Measurements from ENCODE around the gene PLEKHB2. TPM values are rescaled to one million over a fixed set of nuclear protein-coding genes. Genes with fewer than 3 reads are reported as not detected.
A peak's percentile ranks its signal among the peaks of the same experiment; 100 is the strongest.

Gene PLEKHB2
- total RNA-seq, 1 donor from 2014 or later: 57.7 TPM

DNA sequence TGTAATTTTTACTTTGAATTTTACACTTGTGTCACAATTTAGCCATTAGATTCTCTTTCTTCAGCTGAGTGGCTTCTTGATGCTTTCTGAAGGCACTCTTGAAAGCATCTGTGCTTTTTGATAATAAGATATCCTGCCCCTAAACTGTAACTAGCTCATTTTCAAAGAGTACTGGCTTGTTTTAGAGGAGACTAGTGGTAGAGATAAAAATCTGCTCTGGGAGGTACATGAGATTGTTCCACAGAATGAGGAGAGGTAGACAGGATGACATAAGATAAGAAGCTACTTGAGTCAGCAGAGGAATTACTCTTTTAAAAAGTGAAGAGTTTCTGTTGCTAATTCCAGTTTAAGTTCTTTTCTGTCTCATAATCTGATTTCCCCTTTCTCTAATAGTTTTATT is 10.6 kb downstream of the PLEKHB2 start:
- TF ChIP-seq, protein P1, sequence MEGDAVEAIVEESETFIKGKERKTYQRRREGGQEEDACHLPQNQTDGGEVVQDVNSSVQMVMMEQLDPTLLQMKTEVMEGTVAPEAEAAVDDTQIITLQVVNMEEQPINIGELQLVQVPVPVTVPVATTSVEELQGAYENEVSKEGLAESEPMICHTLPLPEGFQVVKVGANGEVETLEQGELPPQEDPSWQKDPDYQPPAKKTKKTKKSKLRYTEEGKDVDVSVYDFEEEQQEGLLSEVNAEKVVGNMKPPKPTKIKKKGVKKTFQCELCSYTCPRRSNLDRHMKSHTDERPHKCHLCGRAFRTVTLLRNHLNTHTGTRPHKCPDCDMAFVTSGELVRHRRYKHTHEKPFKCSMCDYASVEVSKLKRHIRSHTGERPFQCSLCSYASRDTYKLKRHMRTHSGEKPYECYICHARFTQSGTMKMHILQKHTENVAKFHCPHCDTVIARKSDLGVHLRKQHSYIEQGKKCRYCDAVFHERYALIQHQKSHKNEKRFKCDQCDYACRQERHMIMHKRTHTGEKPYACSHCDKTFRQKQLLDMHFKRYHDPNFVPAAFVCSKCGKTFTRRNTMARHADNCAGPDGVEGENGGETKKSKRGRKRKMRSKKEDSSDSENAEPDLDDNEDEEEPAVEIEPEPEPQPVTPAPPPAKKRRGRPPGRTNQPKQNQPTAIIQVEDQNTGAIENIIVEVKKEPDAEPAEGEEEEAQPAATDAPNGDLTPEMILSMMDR (IDR thresholded peaks at IDR 0.05): no peak
- H3K4me1 Mint-ChIP-seq (ENCODE audit: low read depth): peaks cover 40% of the 10 kb centered on the region

DNA sequence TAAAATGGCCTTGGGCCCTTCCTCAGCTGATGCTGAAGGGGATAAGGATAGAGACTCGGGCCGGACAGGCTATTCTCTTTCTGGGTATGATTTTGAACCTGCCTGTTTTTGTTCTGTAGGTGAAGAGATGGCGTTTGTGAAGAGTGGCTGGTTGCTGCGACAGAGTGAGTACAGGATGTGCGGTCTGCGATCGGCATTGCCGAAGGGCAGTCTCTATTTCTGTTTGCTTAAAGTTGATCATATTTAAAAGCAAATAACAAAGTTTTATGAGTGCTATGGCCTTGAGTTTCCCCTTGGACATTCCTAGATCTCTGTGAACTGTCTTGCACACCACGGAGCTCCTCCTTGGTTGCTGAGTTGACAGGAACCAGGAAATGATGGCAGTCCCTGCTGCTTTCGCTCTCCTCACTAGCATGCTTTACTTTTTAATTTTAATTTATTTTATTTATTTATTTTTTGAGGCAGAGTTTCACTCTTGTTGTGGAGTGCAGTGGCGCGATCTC is 15.7 kb downstream of the PLEKHB2 start:
- Mint-ChIP-seq H3K4me3 (ENCODE audit: unreplicated experiment) (no peak overlapping the region), H3K9me3 (ENCODE audit: low read depth) (no peaks in the 10 kb centered on the region), H3K4me1 (ENCODE audit: low read depth) (peaks cover 6% of the 10 kb centered on the region), H3K27me3 (ENCODE audit: low read depth) (no peaks in the 10 kb centered on the region), H3K27ac (ENCODE audit: unreplicated experiment) (peak overlapping the region; percentile 67), H3K36me3 (ENCODE audit: low read depth) (peaks cover 15% of the 10 kb centered on the region)
- no peak for DNase-seq (ENCODE audit: low spot score)
- TF ChIP-seq, protein P1 (IDR thresholded peaks at IDR 0.05): no peak

More for the DNA sequence above, 10.6 kb downstream of the PLEKHB2 start:
- H3K9me3 Mint-ChIP-seq (ENCODE audit: low read depth): no peaks in the 10 kb centered on the region
- peak overlapping the region; percentile 6 for H3K27ac Mint-ChIP-seq (ENCODE audit: unreplicated experiment)
- peaks cover 3% of the 10 kb centered on the region for H3K36me3 Mint-ChIP-seq (ENCODE audit: low read depth)
- no peak overlapping the region for H3K4me3 Mint-ChIP-seq (ENCODE audit: unreplicated experiment)
- no peaks in the 10 kb centered on the region for H3K27me3 Mint-ChIP-seq (ENCODE audit: low read depth)
- no peak for DNase-seq (ENCODE audit: low spot score)

DNA sequence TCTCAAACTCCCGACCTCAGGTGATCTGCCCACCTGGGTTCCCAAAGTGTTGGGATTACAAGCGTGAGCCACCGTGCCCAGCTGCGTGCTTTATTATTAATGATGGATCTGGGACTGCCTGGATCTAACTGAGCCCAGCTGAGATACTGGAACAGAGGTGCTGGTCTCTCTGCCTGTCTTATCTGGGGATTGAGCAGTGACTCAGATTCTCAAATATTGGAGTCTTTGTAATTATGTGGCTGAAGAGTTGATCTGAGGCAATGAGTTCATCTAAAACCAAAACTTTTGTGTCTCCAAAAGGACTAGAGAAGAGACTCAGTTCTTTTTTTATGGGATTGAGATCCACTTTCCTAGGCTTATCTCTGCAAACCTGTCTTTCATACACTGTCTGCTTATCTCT is 16.3 kb downstream of the PLEKHB2 start:
- DNase-seq (ENCODE audit: low spot score): no peak
- no peak overlapping the region for H3K27ac Mint-ChIP-seq (ENCODE audit: unreplicated experiment)
- peaks cover 6% of the 10 kb centered on the region for H3K4me1 Mint-ChIP-seq (ENCODE audit: low read depth)
- H3K27me3 Mint-ChIP-seq (ENCODE audit: low read depth): no peaks in the 10 kb centered on the region
- TF ChIP-seq, protein P1 (IDR thresholded peaks at IDR 0.05): no peak
- peaks cover 17% of the 10 kb centered on the region for H3K36me3 Mint-ChIP-seq (ENCODE audit: low read depth)
- H3K4me3 Mint-ChIP-seq (ENCODE audit: unreplicated experiment): no peak overlapping the region
- H3K9me3 Mint-ChIP-seq (ENCODE audit: low read depth): no peaks in the 10 kb centered on the region

DNA sequence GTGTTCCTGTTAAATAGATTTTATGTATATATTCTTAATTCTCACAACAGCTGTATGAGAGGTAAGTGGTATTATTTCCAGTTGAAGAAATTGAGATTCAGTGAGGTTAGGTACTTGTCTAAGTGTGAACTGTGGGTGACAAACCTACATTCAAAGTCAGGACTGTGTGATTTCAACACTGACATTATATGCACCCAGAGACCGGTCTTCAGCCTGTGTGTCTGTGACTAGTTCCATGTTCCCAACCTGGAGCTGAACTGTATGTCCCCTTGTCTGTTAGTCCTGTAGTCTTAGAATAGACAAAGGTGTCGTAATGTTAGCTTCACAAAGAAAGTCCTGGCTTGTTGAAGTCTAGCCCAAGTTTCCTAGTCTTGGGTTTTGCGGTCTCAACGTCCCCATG is 17.4 kb downstream of the PLEKHB2 start:
- Mint-ChIP-seq H3K4me1 (ENCODE audit: low read depth) (peaks cover 6% of the 10 kb centered on the region), H3K27me3 (ENCODE audit: low read depth) (no peaks in the 10 kb centered on the region), H3K9me3 (ENCODE audit: low read depth) (no peaks in the 10 kb centered on the region), H3K4me3 (ENCODE audit: unreplicated experiment) (no peak overlapping the region), H3K27ac (ENCODE audit: unreplicated experiment) (no peak overlapping the region), H3K36me3 (ENCODE audit: low read depth) (peaks cover 19% of the 10 kb centered on the region)
- no peak for DNase-seq (ENCODE audit: low spot score)
- TF ChIP-seq, protein P1 (IDR thresholded peaks at IDR 0.05): no peak

DNA sequence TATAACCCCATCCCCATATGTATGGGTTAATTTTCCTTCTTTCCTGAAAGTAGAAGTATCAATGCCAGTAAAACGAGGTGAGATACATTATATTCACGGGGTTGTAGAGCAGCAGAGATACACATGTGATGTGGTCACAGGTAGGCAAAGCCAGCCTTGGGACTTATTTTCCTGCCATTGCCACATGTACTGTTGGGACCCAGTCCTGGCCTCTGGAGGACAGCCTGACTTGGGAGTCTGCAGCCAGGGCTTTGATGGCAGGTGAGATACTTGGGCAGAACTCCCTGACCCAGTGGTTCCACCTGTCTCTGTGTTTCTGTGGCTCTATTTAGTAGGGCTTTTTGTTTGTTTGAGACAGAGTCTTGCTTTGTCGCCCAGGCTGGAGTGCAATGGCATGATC is 18.1 kb downstream of the PLEKHB2 start:
- Mint-ChIP-seq H3K4me3 (ENCODE audit: unreplicated experiment) (no peak overlapping the region), H3K27me3 (ENCODE audit: low read depth) (no peaks in the 10 kb centered on the region), H3K4me1 (ENCODE audit: low read depth) (peaks cover 6% of the 10 kb centered on the region), H3K36me3 (ENCODE audit: low read depth) (peaks cover 20% of the 10 kb centered on the region), H3K9me3 (ENCODE audit: low read depth) (no peaks in the 10 kb centered on the region), H3K27ac (ENCODE audit: unreplicated experiment) (no peak overlapping the region)
- no peak for DNase-seq (ENCODE audit: low spot score)
- TF ChIP-seq, protein P1 (IDR thresholded peaks at IDR 0.05): no peak

Measured in chondrocyte (in vitro differentiated cells).